ENCODE data around the gene TRHDE.
"Not testable (repeated sequence)": the region's sequence is repeated elsewhere in the genome, so short reads cannot be mapped to it uniquely, and the experiment has no call there.

Gene TRHDE

GRCh38 chr12:72535212-72535990, 263.2 kb downstream of the TRHDE start:
- DNase-seq, result no peak

- no peak for DNase-seq
Measured at GRCh38 chr12:72540811-72541210, 268.6 kb downstream of the TRHDE start.

- no peak for DNase-seq
Measured at GRCh38 chr12:72543777-72544467, 271.8 kb downstream of the TRHDE start.

- no peak for DNase-seq
Measured at GRCh38 chr12:72546106-72546505, 273.9 kb downstream of the TRHDE start.

- no peak for DNase-seq
Measured at GRCh38 chr12:72547573-72547972, 275.4 kb downstream of the TRHDE start.

- DNase-seq, result no peak
Measured at GRCh38 chr12:72549184-72549583, 277.0 kb downstream of the TRHDE start.

- DNase-seq, result no peak
Measured at GRCh38 chr12:72560003-72560769, 288.0 kb downstream of the TRHDE start.

- DNase-seq, result no peak
Measured at GRCh38 chr12:72570601-72571000, 298.4 kb downstream of the TRHDE start.

GRCh38 chr12:72574138-72574537, 302.0 kb downstream of the TRHDE start:
- no peak for DNase-seq

- DNase-seq, result no peak
Measured at GRCh38 chr12:72578327-72578726, 306.2 kb downstream of the TRHDE start.

- DNase-seq, result no peak
Measured at GRCh38 chr12:72586456-72586855, 314.3 kb downstream of the TRHDE start.

- DNase-seq, result no peak
Measured at GRCh38 chr12:72602581-72602980, 330.4 kb downstream of the TRHDE start.

GRCh38 chr12:72605975-72606374, 333.8 kb downstream of the TRHDE start:
- no peak for DNase-seq

- DNase-seq, result no peak
Measured at GRCh38 chr12:72610342-72610741, 338.2 kb downstream of the TRHDE start.

- DNase-seq, result no peak
Measured at GRCh38 chr12:72610854-72611358, 338.7 kb downstream of the TRHDE start.

GRCh38 chr12:72612171-72612570, 340.0 kb downstream of the TRHDE start:
- DNase-seq, result no peak

GRCh38 chr12:72618764-72619163, 346.6 kb downstream of the TRHDE start:
- no peak for DNase-seq

- DNase-seq, result no peak
Measured at GRCh38 chr12:72622556-72622955, 350.4 kb downstream of the TRHDE start.

- no peak for DNase-seq
Measured at GRCh38 chr12:72631926-72632685, 359.9 kb downstream of the TRHDE start.

GRCh38 chr12:72642706-72643105, 370.5 kb downstream of the TRHDE start:
- DNase-seq, result no peak

- DNase-seq, result no peak
Measured at GRCh38 chr12:72647139-72647538, 375.0 kb downstream of the TRHDE start.

- no peak for DNase-seq
Measured at GRCh38 chr12:72658615-72659014, 386.4 kb downstream of the TRHDE start.

- DNase-seq, result not testable (repeated sequence)
Measured at GRCh38 chr12:72660174-72660573, 388.0 kb downstream of the TRHDE start.
